ENCODE results near the gene FAAP20.

The FAAP20 gene

GRCh38 chr1:2204415-2205190 lies 10.0 kb upstream of the FAAP20 start (continued):
- TF ChIP-seq ZXDB (tag by site-specific recombination; IDR thresholded peaks at IDR 0.05): no peak
- peak; percentile 68 for TF ChIP-seq KLF8 (tag by site-specific recombination; IDR thresholded peaks at IDR 0.05)
- 0 out of 2 replicates have a peak, but pooled peaks have one; percentile 29 for TF ChIP-seq ZNF335 (tag by site-specific recombination; conservative IDR thresholded peaks at IDR 0.05)
- 0 out of 2 replicates have a peak, but pooled peaks have one; percentile 17 for TF ChIP-seq ZNF394 (tag by site-specific recombination; IDR thresholded peaks at IDR 0.05; ENCODE audit: borderline replicate concordance)
- TF ChIP-seq ZNF785 (tag by site-specific recombination; IDR thresholded peaks at IDR 0.05): no peak
- TF ChIP-seq, protein P1, sequence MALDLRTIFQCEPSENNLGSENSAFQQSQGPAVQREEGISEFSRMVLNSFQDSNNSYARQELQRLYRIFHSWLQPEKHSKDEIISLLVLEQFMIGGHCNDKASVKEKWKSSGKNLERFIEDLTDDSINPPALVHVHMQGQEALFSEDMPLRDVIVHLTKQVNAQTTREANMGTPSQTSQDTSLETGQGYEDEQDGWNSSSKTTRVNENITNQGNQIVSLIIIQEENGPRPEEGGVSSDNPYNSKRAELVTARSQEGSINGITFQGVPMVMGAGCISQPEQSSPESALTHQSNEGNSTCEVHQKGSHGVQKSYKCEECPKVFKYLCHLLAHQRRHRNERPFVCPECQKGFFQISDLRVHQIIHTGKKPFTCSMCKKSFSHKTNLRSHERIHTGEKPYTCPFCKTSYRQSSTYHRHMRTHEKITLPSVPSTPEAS (tag by site-specific recombination; IDR thresholded peaks at IDR 0.05): no peak
- no peak for TF ChIP-seq SP7 (tag by site-specific recombination; IDR thresholded peaks at IDR 0.05)
- no peak for TF ChIP-seq ZBTB1 (tag by site-specific recombination; IDR thresholded peaks at IDR 0.05)
- TF ChIP-seq ELK4 (IDR thresholded peaks at IDR 0.05; ENCODE audit: borderline replicate concordance, low read depth, low read length): no peak
- TF ChIP-seq MZF1 (tag by site-specific recombination; IDR thresholded peaks at IDR 0.05; ENCODE audit: borderline replicate concordance): no peak
- TF ChIP-seq, protein P2, sequence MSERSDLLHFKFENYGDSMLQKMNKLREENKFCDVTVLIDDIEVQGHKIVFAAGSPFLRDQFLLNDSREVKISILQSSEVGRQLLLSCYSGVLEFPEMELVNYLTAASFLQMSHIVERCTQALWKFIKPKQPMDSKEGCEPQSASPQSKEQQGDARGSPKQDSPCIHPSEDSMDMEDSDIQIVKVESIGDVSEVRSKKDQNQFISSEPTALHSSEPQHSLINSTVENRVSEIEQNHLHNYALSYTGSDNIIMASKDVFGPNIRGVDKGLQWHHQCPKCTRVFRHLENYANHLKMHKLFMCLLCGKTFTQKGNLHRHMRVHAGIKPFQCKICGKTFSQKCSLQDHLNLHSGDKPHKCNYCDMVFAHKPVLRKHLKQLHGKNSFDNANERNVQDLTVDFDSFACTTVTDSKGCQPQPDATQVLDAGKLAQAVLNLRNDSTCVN (tag by site-specific recombination; optimal IDR thresholded peaks at IDR 0.05): no peak
- no peak for TF ChIP-seq TCF7L2 (IDR thresholded peaks at IDR 0.05; ENCODE audit: borderline replicate concordance, low read depth, low read length)
- no peak for TF ChIP-seq REPIN1 (tag by site-specific recombination; IDR thresholded peaks at IDR 0.05; ENCODE audit: low read depth)
- no peak for TF ChIP-seq ZNF175 (tag by site-specific recombination; IDR thresholded peaks at IDR 0.05)
- no peak for TF ChIP-seq ZBTB10 (tag by site-specific recombination; IDR thresholded peaks at IDR 0.05)
- TF ChIP-seq ZSCAN5A (tag by site-specific recombination; IDR thresholded peaks at IDR 0.05): no peak
- TF ChIP-seq ZBTB21 (tag by site-specific recombination; IDR thresholded peaks at IDR 0.05): no peak
- TF ChIP-seq ZNF362 (tag by site-specific recombination; IDR thresholded peaks at IDR 0.05): no peak
- no peak for TF ChIP-seq ZNF169 (tag by site-specific recombination; IDR thresholded peaks at IDR 0.05)
- no peak for TF ChIP-seq ZNF155 (tag by site-specific recombination; IDR thresholded peaks at IDR 0.05)
- TF ChIP-seq ZNF621 (tag by site-specific recombination; IDR thresholded peaks at IDR 0.05): no peak
- TF ChIP-seq ZNF660 (tag by site-specific recombination; IDR thresholded peaks at IDR 0.05): no peak
- no peak for TF ChIP-seq RBAK (tag by site-specific recombination; IDR thresholded peaks at IDR 0.05)
- TF ChIP-seq BCL11A (tag by site-specific recombination; IDR thresholded peaks at IDR 0.05; ENCODE audit: low read depth): 0 out of 2 replicates have a peak, but pooled peaks have one; percentile 9
- TF ChIP-seq ZNF239 (tag by site-specific recombination; IDR thresholded peaks at IDR 0.05): no peak
- TF ChIP-seq, protein P3, sequence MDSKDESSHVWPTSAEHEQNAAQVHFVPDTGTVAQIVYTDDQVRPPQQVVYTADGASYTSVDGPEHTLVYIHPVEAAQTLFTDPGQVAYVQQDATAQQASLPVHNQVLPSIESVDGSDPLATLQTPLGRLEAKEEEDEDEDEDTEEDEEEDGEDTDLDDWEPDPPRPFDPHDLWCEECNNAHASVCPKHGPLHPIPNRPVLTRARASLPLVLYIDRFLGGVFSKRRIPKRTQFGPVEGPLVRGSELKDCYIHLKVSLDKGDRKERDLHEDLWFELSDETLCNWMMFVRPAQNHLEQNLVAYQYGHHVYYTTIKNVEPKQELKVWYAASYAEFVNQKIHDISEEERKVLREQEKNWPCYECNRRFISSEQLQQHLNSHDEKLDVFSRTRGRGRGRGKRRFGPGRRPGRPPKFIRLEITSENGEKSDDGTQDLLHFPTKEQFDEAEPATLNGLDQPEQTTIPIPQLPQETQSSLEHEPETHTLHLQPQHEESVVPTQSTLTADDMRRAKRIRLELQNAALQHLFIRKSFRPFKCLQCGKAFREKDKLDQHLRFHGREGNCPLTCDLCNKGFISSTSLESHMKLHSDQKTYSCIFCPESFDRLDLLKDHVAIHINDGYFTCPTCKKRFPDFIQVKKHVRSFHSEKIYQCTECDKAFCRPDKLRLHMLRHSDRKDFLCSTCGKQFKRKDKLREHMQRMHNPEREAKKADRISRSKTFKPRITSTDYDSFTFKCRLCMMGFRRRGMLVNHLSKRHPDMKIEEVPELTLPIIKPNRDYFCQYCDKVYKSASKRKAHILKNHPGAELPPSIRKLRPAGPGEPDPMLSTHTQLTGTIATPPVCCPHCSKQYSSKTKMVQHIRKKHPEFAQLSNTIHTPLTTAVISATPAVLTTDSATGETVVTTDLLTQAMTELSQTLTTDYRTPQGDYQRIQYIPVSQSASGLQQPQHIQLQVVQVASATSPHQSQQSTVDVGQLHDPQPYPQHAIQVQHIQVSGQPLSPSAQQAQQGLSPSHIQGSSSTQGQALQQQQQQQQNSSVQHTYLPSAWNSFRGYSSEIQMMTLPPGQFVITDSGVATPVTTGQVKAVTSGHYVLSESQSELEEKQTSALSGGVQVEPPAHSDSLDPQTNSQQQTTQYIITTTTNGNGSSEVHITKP (tag by site-specific recombination; IDR thresholded peaks at IDR 0.05): 0 out of 2 replicates have a peak, but pooled peaks have one; percentile 37
